ENCODE measurements around the gene TMSB15B. TPM values are rescaled to one million over a fixed set of nuclear protein-coding genes. Genes with fewer than 3 reads are reported as not detected.
"Not testable (repeated sequence)": the region's sequence is repeated elsewhere in the genome, so short reads cannot be mapped to it uniquely, and the experiment has no call there.

Gene TMSB15B
- total RNA-seq, 1 donor from 2014 or later = 20.9 TPM

DNA sequence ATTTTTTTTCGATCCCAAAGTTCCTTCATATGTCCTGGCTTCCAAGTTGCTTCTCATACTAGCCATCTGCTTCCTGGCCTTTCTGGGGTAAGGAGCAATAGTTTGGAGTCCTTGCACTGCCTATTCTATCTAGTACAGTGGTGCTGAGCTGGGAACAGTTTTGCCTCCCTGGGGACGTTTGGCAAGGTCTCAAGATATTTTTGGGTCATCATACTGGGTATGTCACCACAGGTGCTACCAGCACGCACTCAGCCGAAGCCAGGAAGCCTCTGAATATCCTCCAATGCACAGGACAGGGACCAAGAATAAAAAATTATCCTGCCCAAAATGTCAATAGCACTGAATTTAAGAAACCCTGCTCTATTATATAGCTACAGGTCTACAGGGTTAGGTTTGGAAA is 35.4 kb upstream of the TMSB15B start:
- Mint-ChIP-seq H3K4me3 (ENCODE audit: low read depth) (no peak overlapping the region), H3K27me3 (no peaks in the 10 kb centered on the region), H3K36me3 (ENCODE audit: insufficient read depth) (peaks cover 1% of the 10 kb centered on the region), H3K27ac (no peak overlapping the region), H3K9me3 (ENCODE audit: low read depth) (peaks cover 8% of the 10 kb centered on the region), H3K4me1 (ENCODE audit: low read depth) (no peaks in the 10 kb centered on the region)
- DNase-seq (ENCODE audit: low spot score, unreplicated experiment) = no peak
- TF ChIP-seq, protein P1, sequence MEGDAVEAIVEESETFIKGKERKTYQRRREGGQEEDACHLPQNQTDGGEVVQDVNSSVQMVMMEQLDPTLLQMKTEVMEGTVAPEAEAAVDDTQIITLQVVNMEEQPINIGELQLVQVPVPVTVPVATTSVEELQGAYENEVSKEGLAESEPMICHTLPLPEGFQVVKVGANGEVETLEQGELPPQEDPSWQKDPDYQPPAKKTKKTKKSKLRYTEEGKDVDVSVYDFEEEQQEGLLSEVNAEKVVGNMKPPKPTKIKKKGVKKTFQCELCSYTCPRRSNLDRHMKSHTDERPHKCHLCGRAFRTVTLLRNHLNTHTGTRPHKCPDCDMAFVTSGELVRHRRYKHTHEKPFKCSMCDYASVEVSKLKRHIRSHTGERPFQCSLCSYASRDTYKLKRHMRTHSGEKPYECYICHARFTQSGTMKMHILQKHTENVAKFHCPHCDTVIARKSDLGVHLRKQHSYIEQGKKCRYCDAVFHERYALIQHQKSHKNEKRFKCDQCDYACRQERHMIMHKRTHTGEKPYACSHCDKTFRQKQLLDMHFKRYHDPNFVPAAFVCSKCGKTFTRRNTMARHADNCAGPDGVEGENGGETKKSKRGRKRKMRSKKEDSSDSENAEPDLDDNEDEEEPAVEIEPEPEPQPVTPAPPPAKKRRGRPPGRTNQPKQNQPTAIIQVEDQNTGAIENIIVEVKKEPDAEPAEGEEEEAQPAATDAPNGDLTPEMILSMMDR (IDR thresholded peaks at IDR 0.05; ENCODE audit: unreplicated experiment) = no peak

DNA sequence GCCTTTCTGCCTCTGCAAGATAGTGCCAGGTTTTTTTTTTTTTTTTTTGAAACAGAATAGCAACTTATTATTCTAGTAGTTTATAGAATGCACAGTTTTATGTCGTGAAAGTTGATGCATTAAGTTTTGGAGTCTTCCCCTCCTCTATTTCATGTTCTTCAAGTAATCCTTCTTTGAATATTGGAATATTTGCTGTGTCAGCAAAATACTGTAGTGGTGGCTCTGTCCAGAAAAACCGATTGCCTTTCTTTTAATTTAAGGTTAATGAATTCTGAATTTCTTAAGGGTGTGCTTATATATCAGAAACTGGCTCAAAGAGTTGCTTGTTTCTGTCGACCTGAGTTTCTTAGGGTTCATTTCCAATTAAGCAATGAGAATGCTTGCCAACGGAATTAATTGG is 34.8 kb upstream of the TMSB15B start:
- DNase-seq (ENCODE audit: low spot score, unreplicated experiment) = no peak

DNA sequence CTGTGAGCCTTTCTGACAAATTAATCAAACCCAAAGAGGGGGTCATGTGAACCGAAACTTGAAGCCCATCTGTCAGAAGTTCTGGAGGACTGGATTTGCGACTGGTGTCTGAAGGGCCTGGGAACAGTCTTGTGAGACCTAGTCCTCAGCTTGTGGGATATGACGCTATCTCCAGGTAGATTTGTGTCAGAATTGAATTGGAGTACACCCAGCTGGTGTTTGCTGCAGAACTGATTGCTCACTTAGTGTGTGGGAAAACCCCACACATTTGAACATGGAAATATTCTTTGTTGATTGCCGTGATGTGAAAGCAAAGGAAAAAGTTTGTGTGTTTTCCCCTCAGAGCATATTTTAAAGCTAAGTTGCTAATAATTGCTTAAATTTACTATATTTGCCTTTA is 30.3 kb upstream of the TMSB15B start:
- TF ChIP-seq, protein P1 (IDR thresholded peaks at IDR 0.05; ENCODE audit: unreplicated experiment) = no peak
- peaks cover 8% of the 10 kb centered on the region for H3K36me3 Mint-ChIP-seq (ENCODE audit: insufficient read depth)

More for the DNA sequence above, 34.8 kb upstream of the TMSB15B start:
- H3K27ac Mint-ChIP-seq = no peak overlapping the region
- peaks cover 8% of the 10 kb centered on the region for H3K9me3 Mint-ChIP-seq (ENCODE audit: low read depth)
- H3K4me1 Mint-ChIP-seq (ENCODE audit: low read depth) = no peaks in the 10 kb centered on the region
- no peak overlapping the region for H3K4me3 Mint-ChIP-seq (ENCODE audit: low read depth)
- TF ChIP-seq, protein P1 (IDR thresholded peaks at IDR 0.05; ENCODE audit: unreplicated experiment) = no peak
- no peaks in the 10 kb centered on the region for H3K27me3 Mint-ChIP-seq
- peaks cover 1% of the 10 kb centered on the region for H3K36me3 Mint-ChIP-seq (ENCODE audit: insufficient read depth)

DNA sequence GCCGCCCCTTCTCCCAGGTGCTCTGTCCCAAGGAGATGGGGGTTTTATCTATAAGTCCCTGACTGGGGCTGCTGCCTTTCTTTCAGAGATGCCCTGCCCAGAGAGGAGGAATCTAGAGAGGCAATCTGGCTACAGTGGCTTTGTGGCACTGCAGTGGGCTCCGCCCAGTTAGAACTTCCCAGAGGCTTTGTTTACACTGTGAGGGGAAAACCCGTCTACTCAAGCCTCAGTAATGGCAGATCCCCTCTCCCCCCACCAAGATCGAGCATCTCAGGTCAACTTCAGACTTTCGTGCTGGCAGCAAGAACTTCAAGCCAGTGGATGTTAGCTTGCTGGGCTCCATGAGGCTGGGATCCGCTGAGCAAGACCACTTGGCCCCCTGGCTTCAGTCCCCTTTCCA is 22.2 kb upstream of the TMSB15B start:
- not testable (repeated sequence) for H3K27ac Mint-ChIP-seq; H3K27me3 Mint-ChIP-seq; DNase-seq (ENCODE audit: low spot score, unreplicated experiment); H3K4me3 Mint-ChIP-seq (ENCODE audit: low read depth); H3K4me1 Mint-ChIP-seq (ENCODE audit: low read depth); H3K36me3 Mint-ChIP-seq (ENCODE audit: insufficient read depth)
- peaks cover 18% of the 10 kb centered on the region for H3K9me3 Mint-ChIP-seq (ENCODE audit: low read depth)

More for the DNA sequence above, 30.3 kb upstream of the TMSB15B start:
- no peaks in the 10 kb centered on the region for H3K27me3 Mint-ChIP-seq
- no peak for DNase-seq (ENCODE audit: low spot score, unreplicated experiment)
- no peak overlapping the region for H3K4me3 Mint-ChIP-seq (ENCODE audit: low read depth)
- peaks cover 22% of the 10 kb centered on the region for H3K9me3 Mint-ChIP-seq (ENCODE audit: low read depth)
- H3K27ac Mint-ChIP-seq = no peak overlapping the region
- no peaks in the 10 kb centered on the region for H3K4me1 Mint-ChIP-seq (ENCODE audit: low read depth)

DNA sequence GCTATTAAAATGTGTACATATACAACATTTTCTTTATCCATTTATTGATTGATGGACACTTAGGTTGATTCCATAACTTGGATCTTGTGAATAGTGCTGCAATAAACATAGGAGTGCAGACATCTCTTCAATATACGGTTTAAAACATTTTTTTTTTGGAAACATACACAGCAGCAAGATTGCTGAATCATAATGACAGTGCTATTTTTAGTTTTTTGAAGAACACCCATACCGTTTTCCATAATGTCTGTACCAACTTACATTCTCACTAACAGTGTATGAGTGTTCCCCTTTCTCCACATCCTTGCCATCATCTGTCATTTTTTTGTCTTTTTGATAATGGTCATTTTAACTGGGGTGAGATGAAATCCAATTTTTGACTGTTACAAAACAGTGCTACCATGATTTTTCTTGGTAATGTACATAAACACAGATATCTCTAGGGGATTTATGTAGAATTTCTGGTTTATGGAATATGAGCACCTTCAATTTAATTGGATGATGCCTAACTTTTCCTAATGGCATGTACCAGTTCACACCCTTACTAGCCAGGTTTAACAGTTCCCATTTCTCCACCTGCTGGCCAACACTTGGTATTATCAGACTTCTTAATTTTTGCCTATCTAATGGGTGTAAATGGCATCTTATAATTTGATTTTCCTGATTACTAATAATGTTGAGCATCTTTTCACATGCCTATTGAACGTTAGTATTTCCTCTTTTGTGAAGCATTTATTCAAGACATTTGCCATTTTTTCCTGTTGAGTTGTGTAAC is 21.0 kb upstream of the TMSB15B start:
- H3K4me3 Mint-ChIP-seq (ENCODE audit: low read depth) = no peak overlapping the region
- H3K4me1 Mint-ChIP-seq (ENCODE audit: low read depth) = no peaks in the 10 kb centered on the region
- no peaks in the 10 kb centered on the region for H3K36me3 Mint-ChIP-seq (ENCODE audit: insufficient read depth)
- H3K27ac Mint-ChIP-seq = no peak overlapping the region
- TF ChIP-seq, protein P1 (IDR thresholded peaks at IDR 0.05; ENCODE audit: unreplicated experiment) = peak; percentile 47
- DNase-seq (ENCODE audit: low spot score, unreplicated experiment) = no peak
- H3K27me3 Mint-ChIP-seq = no peaks in the 10 kb centered on the region
- H3K9me3 Mint-ChIP-seq (ENCODE audit: low read depth) = peaks cover 18% of the 10 kb centered on the region

DNA sequence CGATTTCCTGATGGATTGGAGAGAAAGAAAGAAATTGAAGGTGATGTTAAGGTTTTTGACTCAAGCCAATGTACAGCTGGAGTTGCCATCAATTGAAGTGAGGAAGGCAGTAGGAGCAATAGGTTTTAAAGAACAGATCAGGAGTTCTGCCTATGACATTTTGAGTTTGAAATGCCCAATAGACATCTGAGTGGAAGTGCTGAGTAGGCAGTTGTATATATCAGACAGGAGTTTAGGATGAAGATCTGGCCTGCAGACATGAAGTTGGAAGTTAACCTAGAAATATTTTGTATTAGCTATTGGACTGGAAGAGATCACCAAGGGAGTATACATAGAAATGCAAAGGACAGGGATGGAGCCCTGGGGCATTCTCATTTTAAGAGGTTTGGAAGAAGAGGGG is 12.9 kb upstream of the TMSB15B start:
- Mint-ChIP-seq H3K4me1 (ENCODE audit: low read depth) (no peaks in the 10 kb centered on the region), H3K9me3 (ENCODE audit: low read depth) (no peaks in the 10 kb centered on the region), H3K27ac (no peak overlapping the region), H3K36me3 (ENCODE audit: insufficient read depth) (no peaks in the 10 kb centered on the region), H3K27me3 (no peaks in the 10 kb centered on the region), H3K4me3 (ENCODE audit: low read depth) (no peak overlapping the region)
- no peak for DNase-seq (ENCODE audit: low spot score, unreplicated experiment)
- TF ChIP-seq, protein P1 (IDR thresholded peaks at IDR 0.05; ENCODE audit: unreplicated experiment) = no peak

Data from progenitor cell of endocrine pancreas (in vitro differentiated cells).